Right atrium auricular region (tissue), 2 donors: ENCODE results near the gene AOPEP. TPM values are rescaled to one million over a fixed set of nuclear protein-coding genes. Genes with fewer than 3 reads are reported as not detected.

ENCODE experiments used
- DNase-seq: peaks from one replicate; pipeline ENCODE4 v3.0.0-alpha.2; 2019; ENCODE audit warnings: low spot score
- H3K27ac ChIP-seq, 2 donors: fragments of 200-600 bp; sonication (generic); 1 replicate in 1 of 2; 2 replicates in 1 of 2; pipeline ENCODE4 v1.5.1; 2016 to 2019
- H3K27me3 ChIP-seq, 2 donors: fragments of 200-600 bp; sonication (generic); one replicate each; pipeline versions ENCODE4 v1.5.1 to v1.6.0; 2017 to 2019
- H3K36me3 ChIP-seq: fragments of 200-600 bp; sonication (generic); one replicate; pipeline ENCODE4 v1.5.1; 2016
- H3K4me1 ChIP-seq, 2 donors: fragments of 200-600 bp; sonication (generic); one replicate each; pipeline versions ENCODE4 v1.5.1 to v1.6.0; 2017 to 2019
- H3K4me3 ChIP-seq, 2 donors: fragments of 200-600 bp; sonication (generic); 1 replicate in 1 of 2; 2 replicates in 1 of 2; pipeline ENCODE4 v1.5.1; 2017 to 2019; ENCODE audit warnings: mild to moderate bottlenecking in 1 of 2, moderate library complexity in 1 of 2
- H3K9me3 ChIP-seq, 2 donors: fragments of 200-600 bp; sonication (generic); one replicate each; pipeline ENCODE4 v1.5.1; 2019
- CTCF ChIP-seq, 2 donors: fragments of 200-600 bp; sonication (generic); IDR thresholded peaks; one replicate each; pipeline ENCODE4 v1.5.1; 2019; ENCODE audit warnings: antibody characterized with exemption in 2 of 2
- total RNA-seq, 2 donors: library from RNA; depleted of rRNA; stranded (reverse); fragments of >200 nt; gene quantifications; one replicate each; pipeline ENCODE4 v1.1.0, GENCODE V29; 2016

AOPEP gene
- total RNA-seq, 2 donors from 2014 or later, result 262 to 314 TPM

GRCh38 chr9:95021166-95021886, 294.8 kb downstream of the AOPEP start:
- H3K27ac ChIP-seq, result peak overlapping the region; percentile 87 to 88
- peaks cover 0 to 98% of the 10 kb centered on the region in 2 donors for H3K4me1 ChIP-seq
- no peak for DNase-seq
- no peaks in the 10 kb centered on the region for H3K9me3 ChIP-seq
- no peak overlapping the region for H3K4me3 ChIP-seq
- no peaks in the 10 kb centered on the region for H3K27me3 ChIP-seq
- TF ChIP-seq CTCF (IDR thresholded peaks at IDR 0.05), result no peak
- H3K36me3 ChIP-seq, result peaks cover 49% of the 10 kb centered on the region

- Histone ChIP-seq H3K9me3 (no peaks in the 10 kb centered on the region), H3K4me1 (peaks cover 0 to 95% of the 10 kb centered on the region in 2 donors), H3K27me3 (no peaks in the 10 kb centered on the region), H3K36me3 (peaks cover 36% of the 10 kb centered on the region), H3K4me3 (no peak overlapping the region), H3K27ac (peak overlapping the region; percentile 87 to 88)
- no peak for DNase-seq
- no peak for TF ChIP-seq CTCF (IDR thresholded peaks at IDR 0.05)
Measured at GRCh38 chr9:95022657-95023056, 296.2 kb downstream of the AOPEP start.

GRCh38 chr9:95023217-95024003, 296.9 kb downstream of the AOPEP start:
- DNase-seq, result no peak
- Histone ChIP-seq H3K4me3 (no peak overlapping the region), H3K27ac (peak overlapping the region; percentile 87 to 88), H3K4me1 (peaks cover 0 to 95% of the 10 kb centered on the region in 2 donors), H3K27me3 (no peaks in the 10 kb centered on the region), H3K9me3 (no peaks in the 10 kb centered on the region), H3K36me3 (peaks cover 33% of the 10 kb centered on the region)
- TF ChIP-seq CTCF (IDR thresholded peaks at IDR 0.05), result no peak

GRCh38 chr9:95024097-95024671, 297.7 kb downstream of the AOPEP start:
- peak in 1 of 2 donors; percentile 21 for TF ChIP-seq CTCF (IDR thresholded peaks at IDR 0.05)
- H3K4me1 ChIP-seq, result peaks cover 0 to 95% of the 10 kb centered on the region in 2 donors
- no peaks in the 10 kb centered on the region for H3K9me3 ChIP-seq
- peaks cover 37% of the 10 kb centered on the region for H3K36me3 ChIP-seq
- peak overlapping the region; percentile 87 to 88 for H3K27ac ChIP-seq
- no peaks in the 10 kb centered on the region for H3K27me3 ChIP-seq
- no peak overlapping the region for H3K4me3 ChIP-seq
- DNase-seq, result no peak

GRCh38 chr9:95025213-95026147, 299.0 kb downstream of the AOPEP start:
- Histone ChIP-seq H3K4me1 (peaks cover 0 to 94% of the 10 kb centered on the region in 2 donors), H3K27me3 (no peaks in the 10 kb centered on the region), H3K27ac (peak overlapping the region; percentile 87 to 88), H3K36me3 (peaks cover 27% of the 10 kb centered on the region), H3K9me3 (no peaks in the 10 kb centered on the region), H3K4me3 (peak overlapping the region in 1 of 2 donors; percentile 12)
- TF ChIP-seq CTCF (IDR thresholded peaks at IDR 0.05), result peak in 1 of 2 donors; percentile 42
- DNase-seq, result peak; percentile 82
